K562 (cell line): ENCODE measurements around the gene SLC4A11. TPM values are rescaled to one million over a fixed set of nuclear protein-coding genes. Genes with fewer than 3 reads are reported as not detected.

Experiments used
- ATAC-seq: fragments of 200-7000 bp; cut with Tn5 transposase; 3 replicates; pipeline ENCODE4 v1.9.1; 2020; ENCODE audit warnings: moderate library complexity
- BruUV-seq: library from RNA; stranded (reverse); fragments of 400-500 nt; replicated peaks from 2 replicates; lab custom pipeline; 2021; lab: Mats Ljungman, UMichigan
- CTCF ChIA-PET: fragments of 300-600 bp; formaldehyde crosslinking; extraction: SDS; loops from one replicate; lab custom pipeline; 2021; ENCODE audit warnings: low intra/inter-chr PET ratio; lab: Yijun Ruan, JAX
- POLR2A ChIA-PET: fragments of 300-600, 350-650 bp; sonication (Branson Sonifier 250); formaldehyde crosslinking; extraction: SDS; loops from one replicate; lab custom pipeline; 2021; ENCODE audit warnings: antibody characterized with exemption, inconsistent platforms; lab: Yijun Ruan, JAX
- DNase-seq, 4 experiments: peaks; one replicate each; pipeline versions ENCODE4 v3.0.0 to v3.0.0-alpha.2; 2011 to 2018; ENCODE audit warnings: low spot score in 3 of 4, mixed read lengths in 3 of 4; ENCODE audit errors: extremely low read depth in 1 of 4
- FAIRE-seq: peaks from 2 replicates; lab custom pipeline; 2011; peaks lifted over from hg19 to GRCh38; lab: Jason Lieb, UNC
- H2AFZ ChIP-seq: 2 replicates; pipeline ENCODE4 v1.6.0; 2011; ENCODE audit warnings: low read depth, low read length, control low read depth, inconsistent platforms
- H3K27ac ChIP-seq: fragments of 200-600 bp; 3 replicates; pipeline ENCODE4 v1.8.0; 2011; ENCODE audit warnings: low read depth, mild to moderate bottlenecking, control low read depth, inconsistent platforms, low read length, moderate library complexity, mixed read lengths; ENCODE audit errors: extremely low read depth
- H3K27me3 ChIP-seq, 2 experiments: fragments of 300-600 bp in 1 of 2; 2 replicates in 1 of 2; 3 replicates in 1 of 2; pipeline versions ENCODE4 v1.6.0 to v1.8.0; 2011; ENCODE audit warnings: inconsistent platforms in 2 of 2, low read length in 2 of 2, mild to moderate bottlenecking in 1 of 2, mixed read lengths in 1 of 2, moderate library complexity in 1 of 2; ENCODE audit not compliant: control insufficient read depth in 2 of 2, insufficient read depth in 2 of 2
- H3K36me3 ChIP-seq: fragments of 300-600 bp; 3 replicates; pipeline ENCODE4 v1.8.0; 2011; ENCODE audit warnings: mild to moderate bottlenecking, low read length, inconsistent platforms; ENCODE audit not compliant: control insufficient read depth, insufficient read depth
- H3K4me1 ChIP-seq, 2 experiments: fragments of 200-600 bp in 1 of 2; replicated peaks in 1 of 2; 2 replicates in 1 of 2; 3 replicates in 1 of 2; pipeline versions ENCODE4 v1.5.1 to v1.8.0; 2011; ENCODE audit warnings: inconsistent platforms in 2 of 2, low read length in 2 of 2, mild to moderate bottlenecking in 1 of 2, mixed read lengths in 1 of 2, moderate library complexity in 1 of 2; ENCODE audit not compliant: control insufficient read depth in 2 of 2, insufficient read depth in 2 of 2
- H3K4me2 ChIP-seq: 2 replicates; pipeline ENCODE4 v1.6.1; 2011; ENCODE audit warnings: low read length, control low read depth, inconsistent platforms, mixed read lengths; ENCODE audit not compliant: insufficient read depth
- H3K4me3 ChIP-seq: fragments of 200-600 bp; sonication (generic), shearing (Covaris generic); 2 replicates; pipeline ENCODE4 v1.5.1; 2016; ENCODE audit warnings: control low read depth, inconsistent platforms
- H3K79me2 ChIP-seq: fragments of 200-600 bp; 3 replicates; pipeline ENCODE4 v1.8.0; 2011; ENCODE audit warnings: low read length, inconsistent platforms; ENCODE audit not compliant: control insufficient read depth, insufficient read depth
- H3K9ac ChIP-seq, 2 experiments: 2 replicates each; pipeline versions ENCODE4 v1.6.0 to v1.6.1; 2011; ENCODE audit warnings: low read depth in 2 of 2, low read length in 2 of 2, control low read depth in 1 of 2, inconsistent platforms in 1 of 2, mild to moderate bottlenecking in 1 of 2, mixed read lengths in 1 of 2; ENCODE audit not compliant: insufficient read depth in 1 of 2
- H3K9me1 ChIP-seq: one replicate; pipeline ENCODE4 v1.6.0; 2011; ENCODE audit warnings: inconsistent platforms, mild to moderate bottlenecking, low read length, moderate library complexity; ENCODE audit not compliant: control insufficient read depth, insufficient read depth
- H3K9me3 ChIP-seq: replicated peaks from 2 replicates; pipeline ENCODE4 v1.5.1; 2011; ENCODE audit warnings: low read depth, low read length, inconsistent platforms; ENCODE audit not compliant: control insufficient read depth, insufficient read depth
- H4K20me1 ChIP-seq: replicated peaks from 2 replicates; pipeline ENCODE4 v1.6.1; 2011; ENCODE audit warnings: low read length, inconsistent platforms, mixed read lengths; ENCODE audit not compliant: control insufficient read depth, insufficient read depth
- NFIC ChIP-seq: fragments of 450-650 bp; IDR thresholded peaks from 2 replicates; pipeline ENCODE4 v1.6.1; 2017; ENCODE audit warnings: mild to moderate bottlenecking, inconsistent platforms
- ZNF121 ChIP-seq: sonication (generic); formaldehyde crosslinking; conservative IDR thresholded peaks from 2 replicates; pipeline ENCODE4 v1.8.0; 2022; ENCODE audit warnings: missing genetic modification reagents
- ZNF408 ChIP-seq: fragments of 250-450 bp; sonication (Bioruptor Pico); IDR thresholded peaks from 2 replicates; pipeline ENCODE4 v1.4.0; 2020; ENCODE audit warnings: low read depth, mild to moderate bottlenecking, moderate library complexity
- WGBS: fragments of 100-300 bp; shearing (Covaris generic); methylation state at CpG from one replicate; pipeline ENCODE4 v1.1.6; 2016; ENCODE audit warnings: low coverage, mixed read lengths; ENCODE audit not compliant: insufficient coverage; ENCODE audit errors: missing lambda C conversion rate; 5-methylcytosine and 5-hydroxymethylcytosine counted together
- in situ Hi-C: fragments of 300-500 bp; cut with MboI; formaldehyde crosslinking; loops from 4 replicates; pipeline ENCODE4 v1.15.0; 2018; ENCODE audit warnings: inconsistent platforms, mixed read lengths
- intact Hi-C: fragments of 100-400 bp; cut with micrococcal nuclease; formaldehyde crosslinking; loops from 2 replicates; pipeline ENCODE4 v1.14.2; 2022
- polyA plus RNA-seq, 8 experiments: library from polyadenylated mRNA; depleted of rRNA in 4 of 8; stranded (reverse) in 5 of 8; unstranded in 3 of 8; fragments of >200 nt; fragmentation: Nextera tagmentation in 2 of 8; fragmentation: Illumina TruSeq in 1 of 8; extraction: Ambion mirVana in 2 of 8; extraction: Trizol in 1 of 8; gene quantifications; 2 replicates each; pipeline versions ENCODE4 v1.2.1 to v1.2.3, GENCODE V29; 2011 to 2014; ENCODE audit warnings: inconsistent platforms in 1 of 8, missing spikeins in 1 of 8
- total RNA-seq, 7 experiments: library from RNA; depleted of rRNA in 6 of 7; stranded (reverse); fragments of >200 nt in 6 of 7; fragmentation: Illumina TruSeq in 2 of 7; extraction: Trizol in 2 of 7; gene quantifications; 2 replicates each; pipeline versions ENCODE4 v1.2.1 to v1.2.3, GENCODE V29; 2011 to 2021; ENCODE audit warnings: low replicate concordance in 1 of 7
- TF ChIP-seq, protein P1 (sequence below): fragments of 450-650 bp; IDR thresholded peaks from 2 replicates; pipeline ENCODE4 v1.6.1; 2018; ENCODE audit not compliant: partially characterized antibody
- TF ChIP-seq, protein P2 (sequence below): sonication (generic); formaldehyde crosslinking; IDR thresholded peaks from 2 replicates; pipeline ENCODE4 v1.5.0; 2020; ENCODE audit warnings: missing genetic modification reagents

Gene SLC4A11
- total and polyA plus RNA-seq, 9 of the 15 experiments (the other 6 are each of a cell fraction or from before 2014, with no cell fraction given) = 0.10 to 2.0 (median 0.20) TPM

DNA sequence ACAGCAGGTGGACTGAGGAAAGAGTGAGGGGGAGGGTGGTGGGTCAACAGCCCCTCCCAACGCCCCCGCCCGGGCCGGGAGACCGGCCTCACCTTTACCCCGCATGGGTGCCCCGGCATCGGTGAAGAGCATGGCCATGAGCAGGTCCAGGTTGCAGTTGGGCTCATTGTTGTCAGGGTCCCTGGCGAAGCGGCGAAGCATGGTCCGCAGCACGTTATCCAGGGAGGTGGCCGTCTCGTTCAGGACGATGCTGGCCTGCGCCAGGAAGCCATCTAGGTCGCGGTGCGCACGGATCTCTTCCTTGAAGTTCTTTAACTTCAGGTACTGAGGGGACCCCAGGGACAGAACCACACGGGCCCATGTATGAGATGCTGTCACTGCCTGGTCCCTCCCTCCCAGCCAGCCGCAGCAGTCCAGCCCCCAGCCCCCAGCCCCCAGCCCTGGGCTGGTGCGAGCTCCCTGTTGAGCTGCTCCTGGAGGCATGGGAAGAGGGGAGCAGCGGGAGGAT is 4.9 kb downstream of the SLC4A11 start (continued):
- TF ChIP-seq, protein P1, sequence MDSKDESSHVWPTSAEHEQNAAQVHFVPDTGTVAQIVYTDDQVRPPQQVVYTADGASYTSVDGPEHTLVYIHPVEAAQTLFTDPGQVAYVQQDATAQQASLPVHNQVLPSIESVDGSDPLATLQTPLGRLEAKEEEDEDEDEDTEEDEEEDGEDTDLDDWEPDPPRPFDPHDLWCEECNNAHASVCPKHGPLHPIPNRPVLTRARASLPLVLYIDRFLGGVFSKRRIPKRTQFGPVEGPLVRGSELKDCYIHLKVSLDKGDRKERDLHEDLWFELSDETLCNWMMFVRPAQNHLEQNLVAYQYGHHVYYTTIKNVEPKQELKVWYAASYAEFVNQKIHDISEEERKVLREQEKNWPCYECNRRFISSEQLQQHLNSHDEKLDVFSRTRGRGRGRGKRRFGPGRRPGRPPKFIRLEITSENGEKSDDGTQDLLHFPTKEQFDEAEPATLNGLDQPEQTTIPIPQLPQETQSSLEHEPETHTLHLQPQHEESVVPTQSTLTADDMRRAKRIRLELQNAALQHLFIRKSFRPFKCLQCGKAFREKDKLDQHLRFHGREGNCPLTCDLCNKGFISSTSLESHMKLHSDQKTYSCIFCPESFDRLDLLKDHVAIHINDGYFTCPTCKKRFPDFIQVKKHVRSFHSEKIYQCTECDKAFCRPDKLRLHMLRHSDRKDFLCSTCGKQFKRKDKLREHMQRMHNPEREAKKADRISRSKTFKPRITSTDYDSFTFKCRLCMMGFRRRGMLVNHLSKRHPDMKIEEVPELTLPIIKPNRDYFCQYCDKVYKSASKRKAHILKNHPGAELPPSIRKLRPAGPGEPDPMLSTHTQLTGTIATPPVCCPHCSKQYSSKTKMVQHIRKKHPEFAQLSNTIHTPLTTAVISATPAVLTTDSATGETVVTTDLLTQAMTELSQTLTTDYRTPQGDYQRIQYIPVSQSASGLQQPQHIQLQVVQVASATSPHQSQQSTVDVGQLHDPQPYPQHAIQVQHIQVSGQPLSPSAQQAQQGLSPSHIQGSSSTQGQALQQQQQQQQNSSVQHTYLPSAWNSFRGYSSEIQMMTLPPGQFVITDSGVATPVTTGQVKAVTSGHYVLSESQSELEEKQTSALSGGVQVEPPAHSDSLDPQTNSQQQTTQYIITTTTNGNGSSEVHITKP = no peak
- no peak for TF ChIP-seq ZNF121 (CRISPR knock-in tag)

DNA sequence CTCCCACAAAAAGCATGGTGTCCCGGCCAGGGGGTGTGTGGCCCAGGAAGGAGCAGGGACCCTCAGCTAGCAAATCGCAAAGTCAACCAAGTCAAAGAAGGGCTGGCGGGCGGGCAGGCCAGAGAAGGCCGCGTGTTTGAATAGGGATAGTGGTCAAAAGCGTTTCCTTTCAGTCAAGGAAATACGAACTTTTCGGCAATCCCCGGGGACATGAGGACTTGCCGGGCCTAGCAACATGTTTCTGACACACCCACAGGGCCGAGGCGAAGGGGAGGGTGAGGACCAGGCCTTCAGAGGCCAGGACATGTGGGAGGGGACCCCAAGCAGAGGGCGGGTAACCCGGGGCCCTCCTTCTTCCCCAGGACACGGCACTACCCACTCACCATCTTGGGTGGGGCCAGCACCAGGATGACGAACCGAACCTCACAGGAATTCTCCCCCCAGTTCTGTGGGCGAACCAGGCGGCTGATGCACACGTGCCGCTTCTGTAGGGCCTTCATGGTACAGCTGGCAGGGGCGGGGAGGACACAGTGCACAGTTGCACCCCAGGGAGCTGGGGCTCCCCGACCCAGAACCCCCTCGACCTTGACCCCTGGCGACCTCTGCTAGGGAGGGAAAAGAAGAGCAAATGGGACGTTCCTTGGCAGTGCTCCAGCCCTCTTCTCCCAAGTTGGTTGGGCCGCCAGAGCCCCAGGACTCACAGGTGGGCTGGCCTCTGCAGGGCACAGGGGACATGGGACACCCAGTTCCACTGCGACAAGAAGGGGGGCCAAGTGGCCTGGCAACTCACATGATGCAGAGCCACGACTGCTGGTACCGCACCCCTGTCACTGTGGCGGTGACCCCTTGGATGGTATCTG is 5.6 kb downstream of the SLC4A11 start:
- intact Hi-C loops (no loop called here), in situ Hi-C loops (no loop called here)
- ChIA-PET POLR2A (interaction anchor here (0.6 to 1.9 kb wide), 3 partner anchors 10 to 24 kb away, joined by 3 to 5 read pairs (median 3); partner anchors contain the start of gene ITPA), CTCF (no interaction called here)
- ATAC-seq (no peak), FAIRE-seq (no peak), DNase-seq (no peak)
- Histone ChIP-seq H3K4me1 (peaks cover 0 to 28% of the 10 kb centered on the region in 2 experiments; a peak in 2 of 5 replicates), H3K9me1 (no peaks in the 10 kb centered on the region), H3K79me2 (no peaks in the 10 kb centered on the region), H4K20me1 (no peaks in the 10 kb centered on the region), H2AFZ (no peak overlapping the region), H3K4me3 (no peak overlapping the region), H3K9me3 (no peaks in the 10 kb centered on the region)
- no TSS peak for BruUV-seq
- TF ChIP-seq, protein P2, sequence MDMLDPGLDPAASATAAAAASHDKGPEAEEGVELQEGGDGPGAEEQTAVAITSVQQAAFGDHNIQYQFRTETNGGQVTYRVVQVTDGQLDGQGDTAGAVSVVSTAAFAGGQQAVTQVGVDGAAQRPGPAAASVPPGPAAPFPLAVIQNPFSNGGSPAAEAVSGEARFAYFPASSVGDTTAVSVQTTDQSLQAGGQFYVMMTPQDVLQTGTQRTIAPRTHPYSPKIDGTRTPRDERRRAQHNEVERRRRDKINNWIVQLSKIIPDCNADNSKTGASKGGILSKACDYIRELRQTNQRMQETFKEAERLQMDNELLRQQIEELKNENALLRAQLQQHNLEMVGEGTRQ = no peak
- TF ChIP-seq NFIC (peak; percentile 16; the same call in 1 of the 2 replicates), ZNF408 (CRISPR knock-in tag) (no peak)
- TF ChIP-seq, all 486 proteins: peak for 1
- no peak overlapping the region; a peak in 1 of 4 replicates for H3K9ac ChIP-seq
- peaks cover 0 to 26% of the 10 kb centered on the region in 2 experiments; a peak in 3 of 5 replicates for H3K27me3 ChIP-seq
- no peak overlapping the region for H3K4me2 ChIP-seq
- WGBS = 53% methylated on average over 6 of the region's 32 CpGs
- no peak overlapping the region for H3K27ac ChIP-seq
- H3K36me3 ChIP-seq = no peaks in the 10 kb centered on the region
